Measurements from ENCODE around the gene ANAPC7.

DNA sequence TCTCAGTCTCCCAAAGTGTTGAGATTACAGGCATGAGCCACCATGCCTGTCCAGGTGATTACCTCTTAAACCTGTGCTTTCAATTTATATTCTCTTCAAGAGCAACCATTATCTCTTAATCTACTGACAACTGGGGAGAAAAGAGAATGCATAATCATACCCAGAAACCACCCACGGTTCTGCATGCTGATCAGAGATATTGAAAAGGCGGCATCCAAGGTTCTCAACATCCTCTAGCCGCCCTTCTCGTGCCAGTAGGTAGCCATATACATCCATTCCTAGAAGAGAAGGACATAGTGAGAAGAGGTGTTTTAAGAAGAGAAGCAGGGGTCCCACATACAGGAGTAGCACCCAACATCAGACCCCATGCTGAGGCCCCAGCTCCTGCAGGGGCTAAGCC lies 20.8 kb downstream of the ANAPC7 start:
- TF ChIP-seq HMG20A (CRISPR knock-in tag; IDR thresholded peaks at IDR 0.05; ENCODE audit: borderline replicate concordance) (no peak), PRMT3 (CRISPR knock-in tag; IDR thresholded peaks at IDR 0.05; ENCODE audit: borderline replicate concordance, low read depth) (no peak), RAD21 (CRISPR knock-in tag; IDR thresholded peaks at IDR 0.05) (no peak)
- TF ChIP-seq, protein P1, sequence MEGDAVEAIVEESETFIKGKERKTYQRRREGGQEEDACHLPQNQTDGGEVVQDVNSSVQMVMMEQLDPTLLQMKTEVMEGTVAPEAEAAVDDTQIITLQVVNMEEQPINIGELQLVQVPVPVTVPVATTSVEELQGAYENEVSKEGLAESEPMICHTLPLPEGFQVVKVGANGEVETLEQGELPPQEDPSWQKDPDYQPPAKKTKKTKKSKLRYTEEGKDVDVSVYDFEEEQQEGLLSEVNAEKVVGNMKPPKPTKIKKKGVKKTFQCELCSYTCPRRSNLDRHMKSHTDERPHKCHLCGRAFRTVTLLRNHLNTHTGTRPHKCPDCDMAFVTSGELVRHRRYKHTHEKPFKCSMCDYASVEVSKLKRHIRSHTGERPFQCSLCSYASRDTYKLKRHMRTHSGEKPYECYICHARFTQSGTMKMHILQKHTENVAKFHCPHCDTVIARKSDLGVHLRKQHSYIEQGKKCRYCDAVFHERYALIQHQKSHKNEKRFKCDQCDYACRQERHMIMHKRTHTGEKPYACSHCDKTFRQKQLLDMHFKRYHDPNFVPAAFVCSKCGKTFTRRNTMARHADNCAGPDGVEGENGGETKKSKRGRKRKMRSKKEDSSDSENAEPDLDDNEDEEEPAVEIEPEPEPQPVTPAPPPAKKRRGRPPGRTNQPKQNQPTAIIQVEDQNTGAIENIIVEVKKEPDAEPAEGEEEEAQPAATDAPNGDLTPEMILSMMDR (CRISPR knock-in tag; IDR thresholded peaks at IDR 0.05), result no peak

Measured in HepG2 (cell line).